IMR-90 (cell line): ENCODE measurements around the gene BTNL3. TPM values are rescaled to one million over a fixed set of nuclear protein-coding genes. Genes with fewer than 3 reads are reported as not detected.

ENCODE experiments used
- ATAC-seq: fragments of 200-7000 bp; cut with Tn5 transposase; 2 replicates; pipeline ENCODE4 v1.9.1; 2020; ENCODE audit warnings: low read depth, mild to moderate bottlenecking, moderate library complexity
- BruUV-seq: library from RNA; stranded (reverse); fragments of 400-500 nt; replicated peaks from 2 replicates; lab custom pipeline; 2021; lab: Mats Ljungman, UMichigan
- CTCF ChIA-PET: fragments of 300-600 bp; formaldehyde crosslinking; extraction: SDS; loops from one replicate; lab custom pipeline; 2021; ENCODE audit warnings: antibody characterized with exemption; lab: Yijun Ruan, JAX
- POLR2A ChIA-PET: fragments of 300-600 bp; sonication (Branson Sonifier 250); formaldehyde crosslinking; loops from one replicate; lab custom pipeline; 2022; ENCODE audit warnings: antibody characterized with exemption; ENCODE audit not compliant: unreplicated experiment; lab: Charles Lee
- DNase-seq: peaks from one replicate; pipeline ENCODE4 v3.0.0; 2013
- H2AFZ ChIP-seq: replicated peaks from 2 replicates; pipeline ENCODE3; 2013; ENCODE audit warnings: low read length, mild to moderate bottlenecking; ENCODE audit not compliant: poor library complexity
- H2AK5ac ChIP-seq: 2 replicates; pipeline ENCODE4 v1.6.1; 2013; ENCODE audit warnings: low read depth, low read length, inconsistent platforms
- H2AK9ac ChIP-seq: replicated peaks from 2 replicates; pipeline ENCODE3; 2013; ENCODE audit warnings: mild to moderate bottlenecking, low read depth, low read length, moderate library complexity; ENCODE audit not compliant: poor library complexity
- H2BK120ac ChIP-seq: 2 replicates; pipeline ENCODE4 v1.6.1; 2013; ENCODE audit warnings: low read depth, low read length, inconsistent platforms
- H2BK15ac ChIP-seq: 3 replicates; pipeline ENCODE4 v1.6.1; 2013; ENCODE audit warnings: low read depth, low read length, inconsistent platforms
- H2BK20ac ChIP-seq: 2 replicates; pipeline ENCODE4 v1.6.1; 2013; ENCODE audit warnings: low read depth, mild to moderate bottlenecking, inconsistent platforms, low read length, moderate library complexity
- H2BK5ac ChIP-seq: 2 replicates; pipeline ENCODE4 v1.6.1; 2013; ENCODE audit warnings: mild to moderate bottlenecking, low read depth, low read length, inconsistent platforms; ENCODE audit not compliant: poor library complexity, severe bottlenecking
- H3K14ac ChIP-seq: replicated peaks from 2 replicates; pipeline ENCODE4 v1.6.1; 2013; ENCODE audit warnings: low read depth, low read length, inconsistent platforms
- H3K18ac ChIP-seq: 2 replicates; pipeline ENCODE4 v1.6.1; 2013; ENCODE audit warnings: low read depth, low read length, control low read depth
- H3K23ac ChIP-seq: 2 replicates; pipeline ENCODE4 v1.6.1; 2013; ENCODE audit warnings: low read depth, low read length, inconsistent platforms
- H3K27ac ChIP-seq: 2 replicates; pipeline ENCODE4 v1.5.1; 2013; ENCODE audit warnings: mild to moderate bottlenecking, control low read depth, low read length; ENCODE audit not compliant: insufficient read depth
- H3K27me3 ChIP-seq: 2 replicates; pipeline ENCODE4 v1.6.1; 2013; ENCODE audit warnings: low read length; ENCODE audit not compliant: control insufficient read depth, insufficient read depth
- H3K36me3 ChIP-seq: 2 replicates; pipeline ENCODE4 v1.6.1; 2013; ENCODE audit warnings: low read length, mixed read lengths; ENCODE audit not compliant: control insufficient read depth, insufficient read depth
- H3K4ac ChIP-seq: 2 replicates; pipeline ENCODE4 v1.6.1; 2013; ENCODE audit warnings: low read depth, low read length, inconsistent platforms
- H3K4me1 ChIP-seq: 2 replicates; pipeline ENCODE4 v1.6.1; 2013; ENCODE audit warnings: low read length, mixed read lengths; ENCODE audit not compliant: control insufficient read depth, insufficient read depth
- H3K4me2 ChIP-seq: 2 replicates; pipeline ENCODE4 v1.6.1; 2013; ENCODE audit warnings: low read depth, mild to moderate bottlenecking, control low read depth, low read length, moderate library complexity
- H3K4me3 ChIP-seq: 2 replicates; pipeline ENCODE4 v1.5.1; 2013; ENCODE audit warnings: low read depth, mild to moderate bottlenecking, control low read depth, low read length, moderate library complexity; ENCODE audit not compliant: insufficient read depth
- H3K56ac ChIP-seq: 2 replicates; pipeline ENCODE4 v1.6.1; 2013; ENCODE audit warnings: low read length, inconsistent platforms; ENCODE audit not compliant: insufficient read depth; ENCODE audit errors: extremely low read depth
- H3K79me1 ChIP-seq, 2 experiments: 2 replicates each; pipeline ENCODE4 v1.6.1; 2013; ENCODE audit warnings: low read length in 2 of 2, inconsistent platforms in 1 of 2, low read depth in 1 of 2
- H3K9ac ChIP-seq: 2 replicates; pipeline ENCODE4 v1.6.1; 2013; ENCODE audit warnings: low read depth, low read length, control low read depth
- H3K9me1 ChIP-seq: 2 replicates; pipeline ENCODE4 v1.6.1; 2013; ENCODE audit warnings: low read length, inconsistent platforms; ENCODE audit not compliant: insufficient read depth
- H3K9me3 ChIP-seq: 2 replicates; pipeline ENCODE4 v1.6.1; 2013; ENCODE audit warnings: low read length; ENCODE audit not compliant: control insufficient read depth, insufficient read depth
- H4K20me1 ChIP-seq: 2 replicates; pipeline ENCODE4 v1.6.1; 2013; ENCODE audit warnings: low read length, inconsistent platforms; ENCODE audit not compliant: insufficient read depth
- H4K5ac ChIP-seq: 2 replicates; pipeline ENCODE4 v1.6.1; 2013; ENCODE audit warnings: mild to moderate bottlenecking, low read depth, low read length, control low read depth
- H4K8ac ChIP-seq, 2 experiments: 2 replicates each; pipeline ENCODE4 v1.6.1; 2013; ENCODE audit warnings: low read depth in 2 of 2, low read length in 2 of 2, control low read depth in 1 of 2, inconsistent platforms in 1 of 2
- H4K91ac ChIP-seq: 2 replicates; pipeline ENCODE4 v1.6.1; 2013; ENCODE audit warnings: low read depth, low read length, inconsistent platforms; ENCODE audit not compliant: insufficient read depth
- BHLHE40 ChIP-seq: fragments of 150-350 bp; IDR thresholded peaks from 2 replicates; pipeline ENCODE4 v1.6.1; 2016; ENCODE audit warnings: mild to moderate bottlenecking, low read depth, low read length
- CEBPB ChIP-seq: IDR thresholded peaks from 2 replicates; pipeline ENCODE4 v1.6.1; 2012; ENCODE audit warnings: low read depth, low read length, improper control_type of control experiment
- CHD1 ChIP-seq: IDR thresholded peaks from 2 replicates; pipeline ENCODE4 v1.6.1; 2012; ENCODE audit warnings: low read depth, low read length, improper control_type of control experiment
- FOS ChIP-seq: fragments of 150-350 bp; IDR thresholded peaks from 2 replicates; pipeline ENCODE4 v1.6.1; 2016; ENCODE audit warnings: low read depth, low read length
- MAFK ChIP-seq: IDR thresholded peaks from 2 replicates; pipeline ENCODE4 v1.6.1; 2012; ENCODE audit warnings: low read depth, low read length, improper control_type of control experiment
- MAZ ChIP-seq: IDR thresholded peaks from 2 replicates; pipeline ENCODE4 v1.6.1; 2012; ENCODE audit warnings: low read depth, mild to moderate bottlenecking, low read length, improper control_type of control experiment, moderate library complexity, borderline replicate concordance
- MXI1 ChIP-seq: IDR thresholded peaks from 2 replicates; pipeline ENCODE4 v1.6.1; 2012; ENCODE audit warnings: low read depth, mild to moderate bottlenecking, low read length, moderate library complexity, borderline replicate concordance
- NFE2L2 ChIP-seq: fragments of 150-350 bp; IDR thresholded peaks from 2 replicates; pipeline ENCODE4 v1.6.1; 2016; ENCODE audit warnings: low read depth, mild to moderate bottlenecking, low read length
- POLR2A ChIP-seq: IDR thresholded peaks from 2 replicates; pipeline ENCODE4 v1.6.1; 2012; ENCODE audit warnings: mild to moderate bottlenecking, low read depth, low read length
- RAD21 ChIP-seq: IDR thresholded peaks from 2 replicates; pipeline ENCODE4 v1.6.1; 2012; ENCODE audit warnings: low read length, improper control_type of control experiment
- RCOR1 ChIP-seq: IDR thresholded peaks from 2 replicates; pipeline ENCODE4 v1.6.1; 2012; ENCODE audit warnings: mild to moderate bottlenecking, low read length, improper control_type of control experiment; ENCODE audit not compliant: insufficient replicate concordance
- RFX5 ChIP-seq: IDR thresholded peaks from 2 replicates; pipeline ENCODE4 v1.8.0; 2012; ENCODE audit warnings: low read depth, mild to moderate bottlenecking, low read length, moderate library complexity
- SMC3 ChIP-seq: fragments of 150-350 bp; IDR thresholded peaks from 2 replicates; pipeline ENCODE4 v1.6.1; 2016; ENCODE audit warnings: low read depth, mild to moderate bottlenecking, antibody characterized with exemption, low read length, moderate library complexity
- WGBS, 2 experiments: methylation state at CpG; one replicate each; pipeline versions ENCODE4 v1.1.5 to v1.1.7; 2013; ENCODE audit warnings: missing lambda C conversion rate in 2 of 2; ENCODE audit not compliant: insufficient read length in 1 of 2; ENCODE audit errors: extremely low coverage in 2 of 2; 5-methylcytosine and 5-hydroxymethylcytosine counted together
- dilution Hi-C: fragments of 300-500 bp; cut with HindIII; formaldehyde crosslinking; loops from one replicate; pipeline ENCODE4 v1.14.3; 2018; ENCODE audit warnings: low sequenced_read_pairs; ENCODE audit not compliant: unreplicated experiment
- in situ Hi-C: fragments of 300-500 bp; cut with MboI; formaldehyde crosslinking; loops from 3 replicates; pipeline ENCODE4 v1.14.3; 2019; ENCODE audit warnings: low sequenced_read_pairs, inconsistent platforms, mixed read lengths
- intact Hi-C: fragments of 100-400 bp; cut with micrococcal nuclease; formaldehyde crosslinking; loops from 2 replicates; pipeline ENCODE4 v1.10.0; 2022
- polyA plus RNA-seq, 3 experiments: library from polyadenylated mRNA; depleted of rRNA; stranded (reverse); fragments of >200 nt; gene quantifications; 2 replicates each; pipeline ENCODE4 v1.2.3, GENCODE V29; 2012; ENCODE audit warnings: low replicate concordance in 1 of 3
- total RNA-seq: library from RNA; depleted of rRNA; stranded (reverse); fragments of >200 nt; gene quantifications from 2 replicates; pipeline ENCODE4 v1.2.3, GENCODE V29; 2012
- TF ChIP-seq, protein P1 (sequence below): conservative IDR thresholded peaks from 2 replicates; pipeline ENCODE4 v1.5.1; 2012; ENCODE audit warnings: mild to moderate bottlenecking, low read depth, low read length, improper control_type of control experiment
- TF ChIP-seq, protein P2 (sequence below): fragments of 150-350 bp; IDR thresholded peaks from 2 replicates; pipeline ENCODE4 v1.6.1; 2017; ENCODE audit warnings: mild to moderate bottlenecking, antibody characterized with exemption, low read length, low read depth
- TF ChIP-seq, protein P3 (sequence below): fragments of 150-350 bp; IDR thresholded peaks from 2 replicates; pipeline ENCODE4 v1.6.1; 2016; ENCODE audit warnings: low read depth, mild to moderate bottlenecking, low read length, moderate library complexity, borderline replicate concordance

Gene BTNL3
- total and polyA plus RNA-seq, 2 of the 4 experiments (the other 2 are of a cell fraction), result not detected

DNA sequence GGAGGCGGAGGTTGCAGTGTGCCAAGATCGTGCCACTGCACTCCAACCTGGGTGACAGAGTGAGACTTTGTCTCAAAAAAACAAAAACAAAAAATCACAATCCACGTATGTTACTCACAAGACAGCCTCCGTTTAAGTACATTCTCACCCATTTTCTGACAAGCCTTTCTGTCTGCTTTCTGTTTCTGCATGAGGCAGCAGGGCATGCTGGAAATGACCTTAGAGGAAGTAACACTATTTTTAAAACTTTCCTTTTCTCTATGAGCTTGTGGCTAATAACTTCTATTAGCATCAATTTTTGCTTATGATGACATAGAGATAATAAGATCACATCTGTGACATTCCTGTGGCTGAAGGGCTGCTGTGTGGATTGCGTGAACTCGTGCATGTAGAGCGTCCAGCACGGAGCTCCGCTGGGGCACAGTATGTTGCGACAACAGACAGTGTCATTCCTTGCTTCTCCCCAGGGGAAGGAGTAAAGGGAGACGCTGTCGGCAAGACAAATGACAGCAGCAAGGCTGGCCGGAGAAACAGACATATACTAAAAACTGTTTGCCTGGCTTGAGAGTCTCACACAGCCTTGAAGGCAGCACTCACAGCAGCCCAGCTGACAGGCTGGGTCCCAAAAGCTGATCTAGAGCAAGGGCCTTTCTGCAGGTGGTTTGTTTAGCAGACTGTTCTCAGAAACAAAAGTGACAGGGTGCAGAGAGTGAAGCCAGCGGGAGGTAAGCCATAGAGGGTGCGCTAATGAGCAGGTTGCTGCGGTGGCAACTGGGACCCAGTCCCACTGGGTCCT, 1.6 kb downstream of the BTNL3 start:
- Histone ChIP-seq H3K4ac (no peak overlapping the region), H3K9ac (no peak overlapping the region), H3K9me3 (peaks cover 4% of the 10 kb centered on the region), H3K9me1 (no peaks in the 10 kb centered on the region), H4K91ac (no peak overlapping the region), H2AK9ac (no peak overlapping the region), H3K27me3 (no peaks in the 10 kb centered on the region), H3K4me1 (no peaks in the 10 kb centered on the region), H4K5ac (no peak overlapping the region), H4K8ac (no peak overlapping the region), H2AK5ac (no peak overlapping the region), H3K56ac (no peak overlapping the region), H3K23ac (no peak overlapping the region), H3K14ac (no peak overlapping the region), H3K36me3 (no peaks in the 10 kb centered on the region), H3K79me1 (no peaks in the 10 kb centered on the region), H3K18ac (no peak overlapping the region), H3K27ac (no peak overlapping the region), H3K4me3 (no peak overlapping the region), H2BK20ac (no peak overlapping the region), H3K4me2 (no peak overlapping the region), H2BK15ac (no peak overlapping the region), H2AFZ (no peak overlapping the region), H4K20me1 (no peaks in the 10 kb centered on the region), H2BK120ac (no peak overlapping the region), H2BK5ac (no peak overlapping the region)
- ATAC-seq (no peak), DNase-seq (no peak)
- BruUV-seq, result no TSS peak
- TF ChIP-seq RAD21 (no peak), RFX5 (no peak), SMC3 (no peak), RCOR1 (no peak), MAZ (no peak), CHD1 (no peak), MXI1 (no peak), NFE2L2 (no peak), POLR2A (no peak), MAFK (no peak), BHLHE40 (no peak), CEBPB (no peak), FOS (no peak)
- TF ChIP-seq, protein P1, sequence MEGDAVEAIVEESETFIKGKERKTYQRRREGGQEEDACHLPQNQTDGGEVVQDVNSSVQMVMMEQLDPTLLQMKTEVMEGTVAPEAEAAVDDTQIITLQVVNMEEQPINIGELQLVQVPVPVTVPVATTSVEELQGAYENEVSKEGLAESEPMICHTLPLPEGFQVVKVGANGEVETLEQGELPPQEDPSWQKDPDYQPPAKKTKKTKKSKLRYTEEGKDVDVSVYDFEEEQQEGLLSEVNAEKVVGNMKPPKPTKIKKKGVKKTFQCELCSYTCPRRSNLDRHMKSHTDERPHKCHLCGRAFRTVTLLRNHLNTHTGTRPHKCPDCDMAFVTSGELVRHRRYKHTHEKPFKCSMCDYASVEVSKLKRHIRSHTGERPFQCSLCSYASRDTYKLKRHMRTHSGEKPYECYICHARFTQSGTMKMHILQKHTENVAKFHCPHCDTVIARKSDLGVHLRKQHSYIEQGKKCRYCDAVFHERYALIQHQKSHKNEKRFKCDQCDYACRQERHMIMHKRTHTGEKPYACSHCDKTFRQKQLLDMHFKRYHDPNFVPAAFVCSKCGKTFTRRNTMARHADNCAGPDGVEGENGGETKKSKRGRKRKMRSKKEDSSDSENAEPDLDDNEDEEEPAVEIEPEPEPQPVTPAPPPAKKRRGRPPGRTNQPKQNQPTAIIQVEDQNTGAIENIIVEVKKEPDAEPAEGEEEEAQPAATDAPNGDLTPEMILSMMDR, result no peak
- TF ChIP-seq, protein P2, sequence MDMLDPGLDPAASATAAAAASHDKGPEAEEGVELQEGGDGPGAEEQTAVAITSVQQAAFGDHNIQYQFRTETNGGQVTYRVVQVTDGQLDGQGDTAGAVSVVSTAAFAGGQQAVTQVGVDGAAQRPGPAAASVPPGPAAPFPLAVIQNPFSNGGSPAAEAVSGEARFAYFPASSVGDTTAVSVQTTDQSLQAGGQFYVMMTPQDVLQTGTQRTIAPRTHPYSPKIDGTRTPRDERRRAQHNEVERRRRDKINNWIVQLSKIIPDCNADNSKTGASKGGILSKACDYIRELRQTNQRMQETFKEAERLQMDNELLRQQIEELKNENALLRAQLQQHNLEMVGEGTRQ, result no peak
- TF ChIP-seq, protein P3, sequence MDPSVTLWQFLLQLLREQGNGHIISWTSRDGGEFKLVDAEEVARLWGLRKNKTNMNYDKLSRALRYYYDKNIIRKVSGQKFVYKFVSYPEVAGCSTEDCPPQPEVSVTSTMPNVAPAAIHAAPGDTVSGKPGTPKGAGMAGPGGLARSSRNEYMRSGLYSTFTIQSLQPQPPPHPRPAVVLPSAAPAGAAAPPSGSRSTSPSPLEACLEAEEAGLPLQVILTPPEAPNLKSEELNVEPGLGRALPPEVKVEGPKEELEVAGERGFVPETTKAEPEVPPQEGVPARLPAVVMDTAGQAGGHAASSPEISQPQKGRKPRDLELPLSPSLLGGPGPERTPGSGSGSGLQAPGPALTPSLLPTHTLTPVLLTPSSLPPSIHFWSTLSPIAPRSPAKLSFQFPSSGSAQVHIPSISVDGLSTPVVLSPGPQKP, result no peak
- CTCF ChIA-PET, result no interaction called here
- in situ Hi-C loops, result no loop called here
- dilution Hi-C loops, result no loop called here
- intact Hi-C loops, result no loop called here
- no CpG with 5 or more reads among the region's 16 CpGs for WGBS, 2 experiments
- POLR2A ChIA-PET, result no interaction called here
